Osteoblast (primary cell): ENCODE measurements around the gene MMP17. TPM values are rescaled to one million over a fixed set of nuclear protein-coding genes. Genes with fewer than 3 reads are reported as not detected.

Experiments
- DNase-seq: peaks from one replicate; pipeline ENCODE4 v3.0.0; 2011; ENCODE audit warnings: low spot score, mixed read lengths; ENCODE audit not compliant: insufficient read length; ENCODE audit errors: missing footprints
- H2AFZ ChIP-seq: 2 replicates; pipeline ENCODE4 v1.6.0; 2011; ENCODE audit warnings: mild to moderate bottlenecking, low read length
- H3K27ac ChIP-seq: 2 replicates; pipeline ENCODE4 v1.5.1; 2011; ENCODE audit warnings: mild to moderate bottlenecking, low read depth, low read length, moderate library complexity
- H3K27me3 ChIP-seq: 2 replicates; pipeline ENCODE4 v1.6.0; 2012; ENCODE audit warnings: mild to moderate bottlenecking, control low read depth, inconsistent platforms, low read length, moderate library complexity; ENCODE audit not compliant: insufficient read depth
- H3K36me3 ChIP-seq: 2 replicates; pipeline ENCODE4 v1.5.1; 2011; ENCODE audit warnings: mild to moderate bottlenecking, low read length, control low read depth, moderate library complexity; ENCODE audit not compliant: insufficient read depth
- H3K4me1 ChIP-seq: 2 replicates; pipeline ENCODE4 v1.5.1; 2011; ENCODE audit warnings: mild to moderate bottlenecking, low read length, control low read depth, moderate library complexity; ENCODE audit not compliant: insufficient read depth
- H3K4me2 ChIP-seq: 2 replicates; pipeline ENCODE4 v1.6.0; 2011; ENCODE audit warnings: mild to moderate bottlenecking, low read length; ENCODE audit not compliant: insufficient read depth
- H3K4me3 ChIP-seq: fragments of 200-600 bp; sonication (generic); 3 replicates; pipeline ENCODE4 v1.5.1; 2012; ENCODE audit warnings: mild to moderate bottlenecking, low read length, inconsistent platforms; ENCODE audit not compliant: insufficient read depth
- H3K79me2 ChIP-seq: 2 replicates; pipeline ENCODE4 v1.6.0; 2012; ENCODE audit warnings: mild to moderate bottlenecking, low read length, control low read depth, inconsistent platforms; ENCODE audit not compliant: insufficient read depth
- H3K9me3 ChIP-seq: 2 replicates; pipeline ENCODE4 v1.5.1; 2011; ENCODE audit warnings: low read depth, low read length, control low read depth
- H4K20me1 ChIP-seq: 2 replicates; pipeline ENCODE4 v1.6.0; 2012; ENCODE audit warnings: mild to moderate bottlenecking, low read length, control low read depth; ENCODE audit not compliant: insufficient read depth
- CTCF ChIP-seq: IDR thresholded peaks from 2 replicates; pipeline ENCODE4 v1.5.1; 2011; ENCODE audit warnings: mild to moderate bottlenecking, low read depth, low read length, moderate library complexity; ENCODE audit errors: extremely low read depth
- total RNA-seq: library from RNA; depleted of rRNA; stranded (reverse); fragments of >200 nt; gene quantifications from 2 replicates; pipeline ENCODE4 v1.2.3, GENCODE V29; 2012

MMP17 gene
- total RNA-seq, 1 donor: 10.5 TPM

DNA sequence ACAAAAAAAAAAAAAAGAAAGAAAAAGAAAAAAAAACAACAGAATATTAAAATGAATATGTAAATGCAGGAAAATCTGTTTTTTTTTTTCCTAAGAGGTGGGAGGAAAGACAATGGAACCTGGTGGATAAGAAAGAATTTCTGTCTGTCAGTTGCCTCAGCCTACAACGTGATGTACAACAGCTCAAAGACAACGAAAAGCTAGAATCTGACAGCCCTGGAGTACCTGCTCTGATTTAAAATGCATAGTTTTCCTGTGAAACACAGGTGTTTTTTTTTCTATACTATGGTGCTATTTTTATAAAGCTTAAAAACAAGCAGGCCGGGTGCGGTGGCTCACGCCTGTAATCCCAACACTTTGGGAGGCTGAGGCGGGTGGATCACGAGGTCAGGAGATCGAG lies 36.3 kb downstream of the MMP17 start:
- DNase-seq: no peak
- Histone ChIP-seq H3K4me2 (no peak overlapping the region), H3K4me1 (peaks cover 19% of the 10 kb centered on the region), H3K27ac (no peak overlapping the region), H3K9me3 (no peaks in the 10 kb centered on the region), H3K79me2 (no peaks in the 10 kb centered on the region), H3K4me3 (no peak overlapping the region), H3K36me3 (no peaks in the 10 kb centered on the region), H3K27me3 (no peaks in the 10 kb centered on the region), H2AFZ (no peak overlapping the region), H4K20me1 (no peaks in the 10 kb centered on the region)
- no peak for TF ChIP-seq CTCF

- TF ChIP-seq CTCF: no peak
- Histone ChIP-seq H3K4me1 (peaks cover 23% of the 10 kb centered on the region), H3K27ac (no peak overlapping the region), H3K27me3 (no peaks in the 10 kb centered on the region), H3K9me3 (no peaks in the 10 kb centered on the region), H3K79me2 (no peaks in the 10 kb centered on the region), H3K4me2 (no peak overlapping the region), H3K4me3 (no peak overlapping the region), H4K20me1 (no peaks in the 10 kb centered on the region), H2AFZ (no peak overlapping the region), H3K36me3 (no peaks in the 10 kb centered on the region)
- peak; percentile 87 for DNase-seq
These were observed 37.1 kb downstream of the MMP17 start for GRCh38 chr12:131865180-131865875.

GRCh38 chr12:131867471-131867870 lies 39.3 kb downstream of the MMP17 start:
- no peaks in the 10 kb centered on the region for H4K20me1 ChIP-seq
- H3K27ac ChIP-seq: no peak overlapping the region

More at GRCh38 chr12:131867471-131867870, 39.3 kb downstream of the MMP17 start:
- Histone ChIP-seq H3K4me1 (peaks cover 24% of the 10 kb centered on the region), H3K4me2 (peak overlapping the region; percentile 19), H3K36me3 (no peaks in the 10 kb centered on the region), H3K9me3 (no peaks in the 10 kb centered on the region), H3K4me3 (no peak overlapping the region), H3K79me2 (no peaks in the 10 kb centered on the region), H3K27me3 (no peaks in the 10 kb centered on the region), H2AFZ (peak overlapping the region; percentile 56)
- no peak for TF ChIP-seq CTCF
- peak; percentile 17 for DNase-seq
